GM12892 (cell line): ENCODE measurements around the gene TPCN1.

ENCODE experiments used
- POLR2A ChIP-seq: IDR thresholded peaks from 2 replicates; pipeline ENCODE4 v1.6.1; 2011; ENCODE audit warnings: low read depth, low read length, control low read depth
- POLR2AphosphoS5 ChIP-seq: IDR thresholded peaks from 2 replicates; pipeline ENCODE4 v1.6.1; 2011; ENCODE audit warnings: low read depth, low read length, control low read depth

DNA sequence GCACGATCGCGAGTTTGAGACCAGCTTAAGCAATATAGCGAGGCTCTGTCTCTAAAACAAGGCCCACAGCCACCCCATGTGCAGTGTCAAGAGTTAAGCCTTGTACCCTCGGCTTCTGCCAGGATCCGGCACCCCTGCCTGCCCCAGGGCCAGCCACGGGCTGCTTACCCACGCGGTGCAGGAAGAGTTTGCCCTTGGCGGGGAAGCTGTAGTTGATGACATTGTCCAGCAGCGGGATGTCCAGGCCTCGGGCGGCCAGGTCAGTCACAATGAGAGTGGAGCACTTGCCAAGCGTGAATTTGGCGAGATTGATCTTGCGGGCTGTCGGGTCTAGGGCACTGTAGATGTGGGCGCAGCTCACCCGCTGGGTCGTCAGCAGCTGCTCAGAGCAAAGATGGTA, 49.1 kb upstream of the TPCN1 start:
- TF ChIP-seq POLR2AphosphoS5 (no peak), POLR2A (no peak)
